A673 (cell line): ENCODE results near the gene CYP4F3.

Experiments
- CTCF ChIP-seq: fragments of 300-800, 200-600 bp; sonication (generic); conservative IDR thresholded peaks from 2 replicates; pipeline ENCODE4 v1.5.1; 2017; ENCODE audit warnings: low read depth, mild to moderate bottlenecking, antibody characterized with exemption, low read length, moderate library complexity, mixed read lengths
- EZH2 ChIP-seq: fragments of 200-600 bp; sonication (generic); IDR thresholded peaks from 2 replicates; pipeline ENCODE4 v1.6.1; 2017; ENCODE audit warnings: borderline replicate concordance, low read depth, mild to moderate bottlenecking, mixed read lengths, antibody characterized with exemption, low read length; ENCODE audit not compliant: poor library complexity, severe bottlenecking

- TF ChIP-seq CTCF (no peak), EZH2 (no peak)
Measured at GRCh38 chr19:15656467-15656866, 15.8 kb downstream of the CYP4F3 start.
